Glutamatergic neuron (in vitro differentiated cells): Measurements from ENCODE around the gene CNOT4. TPM values are rescaled to one million over a fixed set of nuclear protein-coding genes. Genes with fewer than 3 reads are reported as not detected.

ENCODE experiments used
- DNase-seq: peaks from one replicate; pipeline ENCODE4 v3.0.0; 2022
- H3K27ac Mint-ChIP-seq: one replicate; pipeline ENCODE4 v1.8.0; 2020; ENCODE audit warnings: mild to moderate bottlenecking, mixed read lengths, inconsistent platforms; ENCODE audit not compliant: unreplicated experiment
- H3K27me3 Mint-ChIP-seq: one replicate; pipeline ENCODE4 v1.8.0; 2020; ENCODE audit warnings: mild to moderate bottlenecking, moderate library complexity, mixed read lengths, inconsistent platforms; ENCODE audit not compliant: unreplicated experiment
- H3K36me3 Mint-ChIP-seq: one replicate; pipeline ENCODE4 v1.8.0; 2020; ENCODE audit warnings: mild to moderate bottlenecking, mixed read lengths, inconsistent platforms; ENCODE audit not compliant: unreplicated experiment
- H3K4me1 Mint-ChIP-seq: one replicate; pipeline ENCODE4 v1.8.0; 2020; ENCODE audit warnings: mild to moderate bottlenecking, low read depth, mixed read lengths, inconsistent platforms; ENCODE audit not compliant: unreplicated experiment
- H3K4me3 Mint-ChIP-seq: one replicate; pipeline ENCODE4 v1.8.0; 2020; ENCODE audit warnings: mild to moderate bottlenecking, mixed read lengths, inconsistent platforms; ENCODE audit not compliant: unreplicated experiment
- H3K9me3 Mint-ChIP-seq: one replicate; pipeline ENCODE4 v1.8.0; 2020; ENCODE audit warnings: mild to moderate bottlenecking, moderate library complexity, mixed read lengths, inconsistent platforms; ENCODE audit not compliant: unreplicated experiment
- total RNA-seq: library from RNA; stranded (reverse); fragmentation: NEBNext Ultra II Directional; extraction: Animal tissue kit (Norgen Biotek cat#: 25700); gene quantifications from one replicate; pipeline ENCODE4 v1.2.1, GENCODE V29; 2021; ENCODE audit not compliant: unreplicated experiment
- TF ChIP-seq, protein P1 (sequence below): fragments of 200-600 bp; sonication (generic); IDR thresholded peaks from one replicate; pipeline ENCODE4 v1.5.0; 2021; ENCODE audit not compliant: partially characterized antibody, unreplicated experiment

CNOT4 gene
- total RNA-seq, 1 donor from 2014 or later, result 25.3 TPM

DNA sequence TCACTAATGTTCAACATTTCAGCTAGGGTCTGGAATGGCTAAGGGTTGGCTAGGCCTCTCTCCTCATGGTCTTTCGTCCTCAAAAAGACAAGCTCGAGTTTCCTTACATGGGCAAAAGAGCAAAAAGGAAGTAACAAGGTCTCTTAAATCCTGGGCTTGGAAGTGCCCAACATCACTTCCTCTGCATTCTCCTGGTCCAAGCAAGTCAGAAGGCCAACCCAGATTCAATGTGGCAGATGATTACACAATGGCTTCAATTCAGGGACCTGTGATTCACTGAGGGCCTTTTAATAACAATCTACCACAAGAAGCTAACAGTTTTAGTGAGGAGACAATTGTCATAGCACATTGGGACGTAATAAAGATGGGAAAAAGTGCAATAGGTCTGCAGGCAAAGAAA, 43.4 kb upstream of the CNOT4 start:
- H3K27ac Mint-ChIP-seq, result no peak overlapping the region
- TF ChIP-seq, protein P1, sequence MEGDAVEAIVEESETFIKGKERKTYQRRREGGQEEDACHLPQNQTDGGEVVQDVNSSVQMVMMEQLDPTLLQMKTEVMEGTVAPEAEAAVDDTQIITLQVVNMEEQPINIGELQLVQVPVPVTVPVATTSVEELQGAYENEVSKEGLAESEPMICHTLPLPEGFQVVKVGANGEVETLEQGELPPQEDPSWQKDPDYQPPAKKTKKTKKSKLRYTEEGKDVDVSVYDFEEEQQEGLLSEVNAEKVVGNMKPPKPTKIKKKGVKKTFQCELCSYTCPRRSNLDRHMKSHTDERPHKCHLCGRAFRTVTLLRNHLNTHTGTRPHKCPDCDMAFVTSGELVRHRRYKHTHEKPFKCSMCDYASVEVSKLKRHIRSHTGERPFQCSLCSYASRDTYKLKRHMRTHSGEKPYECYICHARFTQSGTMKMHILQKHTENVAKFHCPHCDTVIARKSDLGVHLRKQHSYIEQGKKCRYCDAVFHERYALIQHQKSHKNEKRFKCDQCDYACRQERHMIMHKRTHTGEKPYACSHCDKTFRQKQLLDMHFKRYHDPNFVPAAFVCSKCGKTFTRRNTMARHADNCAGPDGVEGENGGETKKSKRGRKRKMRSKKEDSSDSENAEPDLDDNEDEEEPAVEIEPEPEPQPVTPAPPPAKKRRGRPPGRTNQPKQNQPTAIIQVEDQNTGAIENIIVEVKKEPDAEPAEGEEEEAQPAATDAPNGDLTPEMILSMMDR, result no peak
- H3K4me1 Mint-ChIP-seq, result no peaks in the 10 kb centered on the region
- H3K4me3 Mint-ChIP-seq, result no peak overlapping the region
- no peaks in the 10 kb centered on the region for H3K36me3 Mint-ChIP-seq
- DNase-seq, result no peak
- H3K27me3 Mint-ChIP-seq, result no peaks in the 10 kb centered on the region
- H3K9me3 Mint-ChIP-seq, result no peaks in the 10 kb centered on the region

- Mint-ChIP-seq H3K27me3 (no peaks in the 10 kb centered on the region), H3K4me1 (no peaks in the 10 kb centered on the region), H3K27ac (no peak overlapping the region), H3K4me3 (no peak overlapping the region), H3K9me3 (no peaks in the 10 kb centered on the region), H3K36me3 (no peaks in the 10 kb centered on the region)
- TF ChIP-seq, protein P1, result no peak
- no peak for DNase-seq
These were observed 42.2 kb upstream of the CNOT4 start for GRCh38 chr7:135552148-135552547.

GRCh38 chr7:135550196-135550595, 40.3 kb upstream of the CNOT4 start:
- TF ChIP-seq, protein P1, result no peak
- no peaks in the 10 kb centered on the region for H3K36me3 Mint-ChIP-seq
- no peak for DNase-seq
- no peaks in the 10 kb centered on the region for H3K27me3 Mint-ChIP-seq
- H3K27ac Mint-ChIP-seq, result no peak overlapping the region
- H3K9me3 Mint-ChIP-seq, result no peaks in the 10 kb centered on the region
- no peak overlapping the region for H3K4me3 Mint-ChIP-seq
- H3K4me1 Mint-ChIP-seq, result no peaks in the 10 kb centered on the region

DNA sequence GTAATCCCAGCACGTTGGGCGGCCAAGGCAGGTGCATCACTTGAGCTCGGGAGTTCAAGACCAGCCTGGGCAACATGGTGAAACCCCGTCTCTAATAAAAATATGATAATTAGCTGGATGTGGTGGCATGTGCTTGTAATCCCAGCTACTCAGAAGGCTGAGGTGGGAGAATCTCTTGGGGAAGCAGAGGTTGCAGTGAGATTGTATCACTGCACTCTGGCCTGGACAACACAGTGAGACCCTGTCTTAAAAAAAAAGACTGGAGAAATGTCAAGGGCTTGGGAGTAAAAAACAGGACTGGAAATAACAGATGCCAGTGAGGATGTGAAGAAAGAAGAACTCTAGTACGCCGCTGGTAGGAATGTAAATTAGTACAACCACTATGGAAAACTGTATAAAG, 31.1 kb upstream of the CNOT4 start:
- Mint-ChIP-seq H3K27me3 (no peaks in the 10 kb centered on the region), H3K9me3 (peaks cover 1% of the 10 kb centered on the region), H3K4me3 (no peak overlapping the region), H3K36me3 (no peaks in the 10 kb centered on the region), H3K27ac (no peak overlapping the region), H3K4me1 (no peaks in the 10 kb centered on the region)
- DNase-seq, result no peak
- TF ChIP-seq, protein P1, result no peak

- Mint-ChIP-seq H3K27ac (no peak overlapping the region), H3K4me1 (no peaks in the 10 kb centered on the region), H3K36me3 (no peaks in the 10 kb centered on the region), H3K4me3 (no peak overlapping the region), H3K27me3 (no peaks in the 10 kb centered on the region), H3K9me3 (peaks cover 1% of the 10 kb centered on the region)
- TF ChIP-seq, protein P1, result no peak
- DNase-seq, result no peak
These were observed 29.7 kb upstream of the CNOT4 start for GRCh38 chr7:135539629-135540028.
